SK-N-SH (cell line): ENCODE measurements around the gene MLX. TPM values are rescaled to one million over a fixed set of nuclear protein-coding genes. Genes with fewer than 3 reads are reported as not detected.

Experiments used
- CTCF ChIA-PET: fragments of 300-600, 350-600 bp; formaldehyde crosslinking; extraction: SDS; loops from one replicate; lab custom pipeline; 2021; lab: Yijun Ruan, JAX
- POLR2A ChIA-PET: fragments of 350-600 bp; sonication (Branson Sonifier 250); formaldehyde crosslinking; extraction: SDS; loops from one replicate; lab custom pipeline; 2020; ENCODE audit warnings: antibody characterized with exemption, inconsistent platforms; lab: Yijun Ruan, JAX
- DNase-seq: peaks from one replicate; pipeline ENCODE4 v3.0.0; 2012
- H2AFZ ChIP-seq: fragments of 200-600 bp; sonication (generic); 2 replicates; pipeline ENCODE4 v1.8.1; 2016; ENCODE audit warnings: antibody characterized with exemption, mild to moderate bottlenecking, low read depth
- H3F3A ChIP-seq: fragments of 200-600 bp; sonication (generic); replicated peaks from 2 replicates; pipeline ENCODE3; 2016; ENCODE audit warnings: antibody characterized with exemption, mild to moderate bottlenecking; ENCODE audit not compliant: insufficient read depth
- H3K27ac ChIP-seq, 2 experiments: fragments of 200-500 bp in 1 of 2; fragments of 200-600 bp in 1 of 2; sonication (Bioruptor generic) in 1 of 2; sonication (generic), shearing (Covaris generic) in 1 of 2; 2 replicates each; pipeline versions ENCODE4 v1.5.1 to v1.6.1; 2014 to 2016; ENCODE audit warnings: low read depth in 2 of 2, inconsistent platforms in 1 of 2, low read length in 1 of 2, mild to moderate bottlenecking in 1 of 2, mixed read lengths in 1 of 2
- H3K27me3 ChIP-seq: fragments of 200-600 bp; sonication (generic), shearing (Covaris generic); 2 replicates; pipeline ENCODE4 v1.6.1; 2016; ENCODE audit warnings: mixed run types; ENCODE audit not compliant: insufficient read depth
- H3K36me3 ChIP-seq, 2 experiments: fragments of 200-500 bp in 1 of 2; fragments of 200-600 bp in 1 of 2; sonication (Bioruptor generic) in 1 of 2; sonication (generic) in 1 of 2; replicated peaks in 1 of 2; 2 replicates each; pipeline versions ENCODE3 to v1.5.1; 2014 to 2016; ENCODE audit warnings: low read length in 1 of 2, mild to moderate bottlenecking in 1 of 2; ENCODE audit not compliant: insufficient read depth in 2 of 2, control insufficient read depth in 1 of 2
- H3K4me1 ChIP-seq, 2 experiments: fragments of 200-500 bp in 1 of 2; fragments of 200-600 bp in 1 of 2; sonication (Bioruptor generic) in 1 of 2; sonication (generic), shearing (Covaris generic) in 1 of 2; 2 replicates each; pipeline versions ENCODE4 v1.5.1 to v1.6.1; 2014 to 2016; ENCODE audit warnings: low read depth in 1 of 2, low read length in 1 of 2, mixed run types in 1 of 2; ENCODE audit not compliant: insufficient read depth in 2 of 2, control insufficient read depth in 1 of 2
- H3K4me2 ChIP-seq: fragments of 200-600 bp; sonication (generic), shearing (Covaris generic); 2 replicates; pipeline ENCODE4 v1.6.1; 2017; ENCODE audit warnings: mixed run types
- H3K4me3 ChIP-seq, 2 experiments: fragments of 200-500 bp in 1 of 2; fragments of 200-600 bp in 1 of 2; sonication (Bioruptor generic) in 1 of 2; sonication (generic), shearing (Covaris generic) in 1 of 2; 2 replicates each; pipeline versions ENCODE4 v1.5.1 to v1.8.1; 2014 to 2016; ENCODE audit warnings: low read depth in 2 of 2, inconsistent platforms in 1 of 2, low read length in 1 of 2, mild to moderate bottlenecking in 1 of 2, mixed read lengths in 1 of 2, moderate library complexity in 1 of 2
- H3K79me2 ChIP-seq: fragments of 200-600 bp; sonication (generic); 2 replicates; pipeline ENCODE4 v1.8.1; 2017; ENCODE audit warnings: mild to moderate bottlenecking; ENCODE audit not compliant: insufficient read depth
- H3K9ac ChIP-seq: fragments of 200-600 bp; sonication (generic); 2 replicates; pipeline ENCODE4 v1.6.1; 2017; ENCODE audit warnings: mixed run types
- H3K9me2 ChIP-seq: fragments of 200-600 bp; sonication (generic); 2 replicates; pipeline ENCODE4 v1.6.1; 2017; ENCODE audit warnings: mixed run types
- H3K9me3 ChIP-seq: fragments of 200-600 bp; sonication (generic); 2 replicates; pipeline ENCODE4 v1.6.1; 2017; ENCODE audit warnings: mixed run types, mild to moderate bottlenecking, moderate library complexity
- H4K20me1 ChIP-seq: fragments of 200-600 bp; sonication (generic); 2 replicates; pipeline ENCODE4 v1.6.1; 2017; ENCODE audit warnings: mild to moderate bottlenecking, mixed run types; ENCODE audit not compliant: insufficient read depth
- CHD2 ChIP-seq: fragments of 150-350 bp; IDR thresholded peaks from 2 replicates; pipeline ENCODE4 v1.6.1; 2018; ENCODE audit warnings: low read length; ENCODE audit not compliant: partially characterized antibody
- CTCF ChIP-seq: fragments of 200-600 bp; sonication (generic); IDR thresholded peaks from 2 replicates; pipeline ENCODE4 v1.6.1; 2017; ENCODE audit warnings: antibody characterized with exemption, mild to moderate bottlenecking, moderate library complexity
- EZH2phosphoT487 ChIP-seq: fragments of 200-600 bp; sonication (generic); IDR thresholded peaks from 2 replicates; pipeline ENCODE4 v1.6.1; 2017; ENCODE audit warnings: low read depth, mixed run types, mild to moderate bottlenecking, antibody characterized with exemption, moderate library complexity, borderline replicate concordance
- NRF1 ChIP-seq: IDR thresholded peaks from 2 replicates; pipeline ENCODE4 v1.6.1; 2012; ENCODE audit warnings: low read depth, mild to moderate bottlenecking, low read length
- RAD21 ChIP-seq: IDR thresholded peaks from 2 replicates; pipeline ENCODE4 v1.6.1; 2012; ENCODE audit warnings: mild to moderate bottlenecking, low read length
- RCOR1 ChIP-seq: fragments of 150-350 bp; IDR thresholded peaks from 2 replicates; pipeline ENCODE4 v1.6.1; 2017; ENCODE audit warnings: antibody characterized with exemption, low read length
- RFX5 ChIP-seq: IDR thresholded peaks from 2 replicates; pipeline ENCODE4 v1.6.1; 2012; ENCODE audit warnings: mild to moderate bottlenecking, improper control_type of control experiment, low read length
- RXRA ChIP-seq: IDR thresholded peaks from 2 replicates; pipeline ENCODE4 v1.4.0; 2012; ENCODE audit warnings: low read depth, mild to moderate bottlenecking, borderline replicate concordance
- SIN3A ChIP-seq: IDR thresholded peaks from 2 replicates; pipeline ENCODE4 v1.6.1; 2012; ENCODE audit warnings: low read depth, mild to moderate bottlenecking, low read length, moderate library complexity, borderline replicate concordance
- SMC3 ChIP-seq: IDR thresholded peaks from 2 replicates; pipeline ENCODE4 v1.6.1; 2012; ENCODE audit warnings: low read depth, low read length, improper control_type of control experiment
- TAF1 ChIP-seq: IDR thresholded peaks from 2 replicates; pipeline ENCODE4 v1.6.1; 2012; ENCODE audit warnings: low read depth, mild to moderate bottlenecking, low read length, moderate library complexity, borderline replicate concordance
- TEAD4 ChIP-seq: IDR thresholded peaks from 2 replicates; pipeline ENCODE4 v1.4.0; 2012; ENCODE audit warnings: mild to moderate bottlenecking, borderline replicate concordance; ENCODE audit not compliant: insufficient read depth
- YY1 ChIP-seq: IDR thresholded peaks from 2 replicates; pipeline ENCODE4 v1.4.0; 2012; ENCODE audit warnings: low read depth, mild to moderate bottlenecking
- ZBTB33 ChIP-seq: IDR thresholded peaks from 2 replicates; pipeline ENCODE4 v1.4.0; 2012; ENCODE audit warnings: low read depth, borderline replicate concordance
- WGBS: methylation state at CpG from one replicate; pipeline ENCODE4 v1.1.6; 2017; ENCODE audit warnings: low lambda C conversion rate; 5-methylcytosine and 5-hydroxymethylcytosine counted together
- polyA plus RNA-seq, 3 experiments: library from polyadenylated mRNA; depleted of rRNA; stranded (reverse); fragments of >200 nt; gene quantifications; 2 replicates each; pipeline ENCODE4 v1.2.3, GENCODE V29; 2012
- TF ChIP-seq, protein P1 (sequence below): fragments of 150-350 bp; IDR thresholded peaks from 2 replicates; pipeline ENCODE4 v1.6.1; 2017; ENCODE audit warnings: antibody characterized with exemption, low read length, low read depth, borderline replicate concordance

The MLX gene
- polyA plus RNA-seq, 1 of the 3 experiments (the other 2 are of a cell fraction): 44.5 TPM

DNA sequence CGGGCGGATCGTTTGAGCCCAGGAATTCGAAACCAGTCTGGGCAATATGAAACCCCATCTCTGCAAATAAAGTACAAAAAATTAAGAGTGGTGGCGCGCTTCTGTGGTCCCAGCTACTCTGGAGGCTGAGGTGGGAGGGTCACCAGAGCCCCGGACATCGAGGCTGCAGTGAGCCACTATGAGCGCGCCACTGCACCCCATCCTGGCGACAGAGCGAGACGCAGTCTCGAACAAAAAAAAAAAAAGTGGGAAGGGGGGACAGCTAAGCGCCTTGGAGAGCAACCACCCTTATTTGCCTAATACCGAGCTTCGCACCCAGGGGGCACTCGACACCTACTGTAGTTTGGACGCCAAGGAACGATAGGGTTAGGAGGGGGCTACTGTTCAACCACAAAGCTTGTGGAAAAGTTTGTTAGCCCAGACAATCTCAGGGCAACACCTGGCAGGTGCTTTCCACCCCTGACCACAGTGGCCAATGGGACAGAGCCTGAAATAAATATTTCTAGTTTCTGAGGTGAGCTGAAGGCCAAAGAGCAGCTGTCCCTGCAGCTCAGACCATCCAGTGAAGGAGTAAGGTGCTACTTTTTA is 11.5 kb downstream of the MLX start:
- H3K79me2 ChIP-seq: peaks cover 53% of the 10 kb centered on the region

GRCh38 chr17:42579794-42580551 is 13.1 kb downstream of the MLX start:
- no peak overlapping the region for H3K4me3 ChIP-seq
- 70% methylated on average over 2 of the region's 2 CpGs for WGBS
- peaks cover 36% of the 10 kb centered on the region for H3F3A ChIP-seq
- no peak overlapping the region; a peak in 1 of 4 replicates for H3K27ac ChIP-seq
- H3K79me2 ChIP-seq: peaks cover 45% of the 10 kb centered on the region
- no peaks in the 10 kb centered on the region for H4K20me1 ChIP-seq
- ChIA-PET CTCF (interaction anchor here (1.2 to 8.3 kb wide), 8 partner anchors 8 to 183 kb away, joined by 4 to 221 read pairs (median 34); partner anchors contain the start of genes CCR10, MLX, PLEKHH3 and TUBG2), POLR2A (interaction anchor here (1.0 to 3.0 kb wide), 3 partner anchors 14 to 103 kb away, joined by 3 to 16 read pairs (median 4); partner anchors contain the start of gene CNTNAP1)
- no peak overlapping the region for H2AFZ ChIP-seq
- H3K9me3 ChIP-seq: no peaks in the 10 kb centered on the region
- no peak for DNase-seq
- H3K9ac ChIP-seq: no peak overlapping the region
- no peaks in the 10 kb centered on the region for H3K27me3 ChIP-seq
- H3K4me1 ChIP-seq: peaks cover 7 to 8% of the 10 kb centered on the region in 2 experiments; a peak in 2 of 4 replicates
- no peaks in the 10 kb centered on the region for H3K9me2 ChIP-seq
- H3K36me3 ChIP-seq: peaks cover 21 to 34% of the 10 kb centered on the region in 2 experiments
- no peak overlapping the region for H3K4me2 ChIP-seq
- TF ChIP-seq, protein P1, sequence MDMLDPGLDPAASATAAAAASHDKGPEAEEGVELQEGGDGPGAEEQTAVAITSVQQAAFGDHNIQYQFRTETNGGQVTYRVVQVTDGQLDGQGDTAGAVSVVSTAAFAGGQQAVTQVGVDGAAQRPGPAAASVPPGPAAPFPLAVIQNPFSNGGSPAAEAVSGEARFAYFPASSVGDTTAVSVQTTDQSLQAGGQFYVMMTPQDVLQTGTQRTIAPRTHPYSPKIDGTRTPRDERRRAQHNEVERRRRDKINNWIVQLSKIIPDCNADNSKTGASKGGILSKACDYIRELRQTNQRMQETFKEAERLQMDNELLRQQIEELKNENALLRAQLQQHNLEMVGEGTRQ: no peak
- TF ChIP-seq RXRA (no peak), NRF1 (no peak), RAD21 (no peak), ZBTB33 (no peak), YY1 (no peak), CHD2 (no peak)

More for the DNA sequence above, 11.5 kb downstream of the MLX start:
- Histone ChIP-seq H3K4me3 (peak overlapping the region; percentile 77 to 91), H3K9me3 (no peaks in the 10 kb centered on the region), H3K4me1 (peaks cover 7 to 8% of the 10 kb centered on the region in 2 experiments; a peak in 2 of 4 replicates), H3K4me2 (peak overlapping the region; percentile 95), H3K9me2 (no peaks in the 10 kb centered on the region), H4K20me1 (no peaks in the 10 kb centered on the region), H2AFZ (peak overlapping the region; percentile 61; the same call in 1 of the 2 replicates), H3F3A (peaks cover 36% of the 10 kb centered on the region), H3K27ac (peak overlapping the region; percentile 80 to 89), H3K36me3 (peaks cover 33 to 42% of the 10 kb centered on the region in 2 experiments), H3K9ac (peak overlapping the region; percentile 87), H3K27me3 (no peaks in the 10 kb centered on the region)
- TF ChIP-seq TEAD4: no peak
- peak; percentile 79 for TF ChIP-seq CTCF
- no peak for TF ChIP-seq EZH2phosphoT487
- TF ChIP-seq RCOR1: 0 out of 2 replicates have a peak, but pooled peaks have one; percentile 24
- TF ChIP-seq TAF1: no peak
- no peak for TF ChIP-seq RFX5
- TF ChIP-seq RAD21: peak; percentile 86
- TF ChIP-seq SIN3A: 0 out of 2 replicates have a peak, but pooled peaks have one; percentile 30
- TF ChIP-seq SMC3: peak; percentile 71
- 5% methylated on average over 19 of the region's 20 CpGs for WGBS
- ChIA-PET CTCF (interaction anchor here (0.7 to 8.3 kb wide), 63 partner anchors 10 to 1512 kb away, joined by 3 to 221 read pairs (median 5); partner anchors contain the start of genes CCR10, CNTD1, CNTNAP1 and COA3), POLR2A (interaction anchor here (0.6 to 3.1 kb wide), 14 partner anchors 9 to 246 kb away, joined by 3 to 63 read pairs (median 5); partner anchors contain the start of genes BECN1, CNTNAP1, PLEKHH3 and TUBG2)
- peak; percentile 91 for DNase-seq
